GM19397 (cell line): Measurements from ENCODE around the gene MAPK8.

ENCODE experiments used
- ATAC-seq: cut with Tn5 transposase; IDR thresholded peaks from one replicate; pipeline ENCODE4 v1.9.1; 2021; ENCODE audit warnings: mild to moderate bottlenecking, moderate library complexity; ENCODE audit not compliant: unreplicated experiment

MAPK8 gene

GRCh38 chr10:48291190-48291589, 15.3 kb upstream of the MAPK8 start:
- ATAC-seq: no peak

GRCh38 chr10:48292616-48293015, 13.9 kb upstream of the MAPK8 start:
- no peak for ATAC-seq

- ATAC-seq: no peak
These were observed 12.0 kb upstream of the MAPK8 start for GRCh38 chr10:48294431-48294830.

GRCh38 chr10:48296576-48297098, 9.8 kb upstream of the MAPK8 start:
- ATAC-seq: no peak

- ATAC-seq: no peak
These were observed 7.4 kb upstream of the MAPK8 start for GRCh38 chr10:48299066-48299465.

GRCh38 chr10:48299692-48300091, 6.8 kb upstream of the MAPK8 start:
- ATAC-seq: no peak

- no peak for ATAC-seq
These were observed 5.9 kb upstream of the MAPK8 start for GRCh38 chr10:48300556-48300955.

GRCh38 chr10:48302515-48303476, 3.7 kb upstream of the MAPK8 start:
- no peak for ATAC-seq

- no peak for ATAC-seq
These were observed 592 bp upstream of the MAPK8 start for GRCh38 chr10:48305905-48306264.

- ATAC-seq: peak; percentile 42
These were observed 613 bp downstream of the MAPK8 start for GRCh38 chr10:48306870-48307710.

- no peak for ATAC-seq
These were observed 1.2 kb downstream of the MAPK8 start for GRCh38 chr10:48307711-48308018.

GRCh38 chr10:48309711-48310226, 3.3 kb downstream of the MAPK8 start:
- ATAC-seq: no peak

- no peak for ATAC-seq
These were observed 7.6 kb downstream of the MAPK8 start for GRCh38 chr10:48314107-48314506.

- no peak for ATAC-seq
These were observed 9.8 kb downstream of the MAPK8 start for GRCh38 chr10:48316236-48316635.

GRCh38 chr10:48317321-48317990, 11.0 kb downstream of the MAPK8 start:
- ATAC-seq: no peak

GRCh38 chr10:48322017-48322416, 15.5 kb downstream of the MAPK8 start:
- ATAC-seq: no peak

- no peak for ATAC-seq
These were observed 18.1 kb downstream of the MAPK8 start for GRCh38 chr10:48324580-48324979.

- ATAC-seq: no peak
These were observed 23.8 kb downstream of the MAPK8 start for GRCh38 chr10:48330269-48330668.

- no peak for ATAC-seq
These were observed 25.0 kb downstream of the MAPK8 start for GRCh38 chr10:48331436-48331835.

GRCh38 chr10:48332166-48332870, 25.8 kb downstream of the MAPK8 start:
- ATAC-seq: no peak
